Sigmoid colon (tissue), 7 donors: ENCODE measurements around the gene MFSD2A. TPM values are rescaled to one million over a fixed set of nuclear protein-coding genes. Genes with fewer than 3 reads are reported as not detected.
A peak's percentile ranks its signal among the peaks of the same experiment; 100 is the strongest.

ENCODE experiments used
- DNase-seq: peaks from one replicate; pipeline ENCODE4 v3.0.0-alpha.2; 2019
- H3K27ac ChIP-seq, 4 donors: fragments of 200-600 bp; sonication (generic); one replicate each; pipeline ENCODE4 v1.5.1; 2016 to 2019; ENCODE audit warnings: mild to moderate bottlenecking in 1 of 4
- H3K27me3 ChIP-seq, 3 donors: fragments of 200-600 bp; sonication (generic); one replicate each; pipeline ENCODE4 v1.5.1; 2019; ENCODE audit warnings: mild to moderate bottlenecking in 1 of 3
- H3K36me3 ChIP-seq, 4 donors: fragments of 200-600 bp; sonication (generic); one replicate each; pipeline ENCODE4 v1.5.1; 2016 to 2019
- H3K4me1 ChIP-seq, 4 donors: fragments of 200-600 bp; sonication (generic); one replicate each; pipeline ENCODE4 v1.5.1; 2017 to 2019
- H3K4me3 ChIP-seq, 4 donors: fragments of 200-600 bp; sonication (generic); one replicate each; pipeline ENCODE4 v1.5.1; 2017 to 2019; ENCODE audit warnings: mild to moderate bottlenecking in 2 of 4, moderate library complexity in 1 of 4
- H3K9me3 ChIP-seq, 4 donors: fragments of 200-600 bp in 3 of 4; sonication (generic) in 3 of 4; one replicate each; pipeline versions ENCODE4 v1.5.1 to v1.6.1; 2013 to 2019
- CTCF ChIP-seq, 4 experiments: fragments of 450-650 bp in 3 of 4; fragments of 200-600 bp in 1 of 4; IDR thresholded peaks; one replicate each; pipeline ENCODE4 v1.5.1; 2016 to 2019; ENCODE audit warnings: antibody characterized with exemption in 4 of 4, mild to moderate bottlenecking in 3 of 4, moderate library complexity in 2 of 4
- EP300 ChIP-seq, 4 donors: sonication (generic); formaldehyde crosslinking; IDR thresholded peaks; one replicate each; pipeline ENCODE4 v1.6.1; 2017; ENCODE audit warnings: antibody characterized with exemption in 4 of 4
- POLR2A ChIP-seq, 2 donors: fragments of 450-650 bp; IDR thresholded peaks; one replicate each; pipeline ENCODE4 v1.6.1; 2016; ENCODE audit warnings: antibody characterized with exemption in 2 of 2, mild to moderate bottlenecking in 2 of 2, moderate library complexity in 2 of 2
- POLR2AphosphoS5 ChIP-seq, 4 donors: sonication (generic); formaldehyde crosslinking; IDR thresholded peaks; one replicate each; pipeline ENCODE4 v1.6.1; 2017; ENCODE audit warnings: antibody characterized with exemption in 4 of 4
- WGBS, 2 donors: extraction: QIAGEN DNeasy Blood & Tissue Kit; methylation state at CpG; one replicate each; pipeline ENCODE4 v1.1.7; 2013; 5-methylcytosine and 5-hydroxymethylcytosine counted together
- intact Hi-C: fragments of 100-400 bp; cut with DNase I; formaldehyde crosslinking; loops from one replicate; pipeline ENCODE4 v1.15.1; 2023
- polyA plus RNA-seq, 3 donors: library from polyadenylated mRNA; stranded (reverse); fragments of 200-250 nt; gene quantifications; one replicate each; pipeline ENCODE4 v1.2.3, GENCODE V29; 2013
- total RNA-seq, 4 donors: library from RNA; depleted of rRNA; stranded (reverse); fragments of >200 nt; gene quantifications; one replicate each; pipeline ENCODE4 v1.1.0, GENCODE V29; 2016
- donor health status: healthy with polysubstance abuse.
- donor health status: Bipolar disorder and iron deficiency.
- donor health status: healthy.

MFSD2A gene
- total and polyA plus RNA-seq, 7 donors: 1.3 to 26.5 (median 5.0) TPM

- H3K4me3 ChIP-seq: no peak overlapping the region
- no peaks in the 10 kb centered on the region for H3K4me1 ChIP-seq
- DNase-seq: peak; percentile 91
- no peaks in the 10 kb centered on the region for H3K9me3 ChIP-seq
- intact Hi-C loops: no loop called here
- no peaks in the 10 kb centered on the region for H3K27me3 ChIP-seq
- 14 to 57% methylated on average over 12 of the region's 12 CpGs for WGBS, 2 donors
- TF ChIP-seq CTCF (IDR thresholded peaks at IDR 0.05): no peak
- no peak for TF ChIP-seq POLR2A (IDR thresholded peaks at IDR 0.05)
- TF ChIP-seq POLR2AphosphoS5 (IDR thresholded peaks at IDR 0.05): peak; percentile 31 to 66 (median 35)
- H3K36me3 ChIP-seq: no peaks in the 10 kb centered on the region
- peak overlapping the region; percentile 42 to 55 (median 50) for H3K27ac ChIP-seq
Observed at GRCh38 chr1:39933956-39934941, 20.7 kb upstream of the MFSD2A start.

- DNase-seq: no peak
- peak overlapping the region in 3 of 4 donors; percentile 6 to 23 (median 18) for H3K27ac ChIP-seq
- 63 to 77% methylated on average over 2 of the region's 2 CpGs for WGBS, 2 donors
- no peaks in the 10 kb centered on the region for H3K27me3 ChIP-seq
- intact Hi-C loops: no loop called here
- no peak overlapping the region for H3K4me3 ChIP-seq
- H3K36me3 ChIP-seq: no peaks in the 10 kb centered on the region
- no peak for TF ChIP-seq POLR2A (IDR thresholded peaks at IDR 0.05)
- TF ChIP-seq CTCF (IDR thresholded peaks at IDR 0.05): no peak
- TF ChIP-seq POLR2AphosphoS5 (IDR thresholded peaks at IDR 0.05): no peak
- TF ChIP-seq EP300 (IDR thresholded peaks at IDR 0.05): no peak
- H3K4me1 ChIP-seq: no peaks in the 10 kb centered on the region
- H3K9me3 ChIP-seq: no peaks in the 10 kb centered on the region
Observed at GRCh38 chr1:39936724-39937491, 18.0 kb upstream of the MFSD2A start.

- no peaks in the 10 kb centered on the region for H3K36me3 ChIP-seq
- no peak overlapping the region for H3K4me3 ChIP-seq
- H3K9me3 ChIP-seq: no peaks in the 10 kb centered on the region
- no peak for TF ChIP-seq CTCF (IDR thresholded peaks at IDR 0.05)
- no peak overlapping the region for H3K27ac ChIP-seq
- no peaks in the 10 kb centered on the region for H3K27me3 ChIP-seq
- intact Hi-C loops: no loop called here
- H3K4me1 ChIP-seq: no peaks in the 10 kb centered on the region
- WGBS, 2 donors: 93 to 95% methylated on average over 8 of the region's 8 CpGs
- no peak for DNase-seq
Observed at GRCh38 chr1:39938856-39939255, 16.1 kb upstream of the MFSD2A start.

- WGBS, 2 donors: 77 to 89% methylated on average over 5 of the region's 5 CpGs
Observed at GRCh38 chr1:39940253-39940652, 14.7 kb upstream of the MFSD2A start.

More at GRCh38 chr1:39940253-39940652, 14.7 kb upstream of the MFSD2A start:
- DNase-seq: no peak
- Histone ChIP-seq H3K36me3 (no peaks in the 10 kb centered on the region), H3K27ac (no peak overlapping the region), H3K4me1 (no peaks in the 10 kb centered on the region), H3K9me3 (no peaks in the 10 kb centered on the region), H3K4me3 (no peak overlapping the region), H3K27me3 (no peaks in the 10 kb centered on the region)
- TF ChIP-seq CTCF (IDR thresholded peaks at IDR 0.05) (no peak), POLR2AphosphoS5 (IDR thresholded peaks at IDR 0.05) (no peak), POLR2A (IDR thresholded peaks at IDR 0.05) (no peak), EP300 (IDR thresholded peaks at IDR 0.05) (no peak)
- intact Hi-C loops: no loop called here
